Neural cell (in vitro differentiated cells): Measurements from ENCODE around the gene DLST. TPM values are rescaled to one million over a fixed set of nuclear protein-coding genes. Genes with fewer than 3 reads are reported as not detected.

Source experiments
- H2AFZ ChIP-seq: fragments of 200-600, 300-800 bp; sonication (generic), shearing (Covaris generic); 2 replicates; pipeline ENCODE4 v1.6.0; 2014; ENCODE audit warnings: low read depth, mild to moderate bottlenecking, antibody characterized with exemption, low read length, moderate library complexity
- H3F3A ChIP-seq: fragments of 200-600 bp; shearing (Covaris generic); 2 replicates; pipeline ENCODE4 v1.6.1; 2016; ENCODE audit warnings: mild to moderate bottlenecking, moderate library complexity, mixed read lengths, antibody characterized with exemption, low read length; ENCODE audit not compliant: insufficient read depth, poor library complexity, severe bottlenecking
- H3K27ac ChIP-seq: fragments of 200-600, 300-800 bp; sonication (generic), shearing (Covaris generic); 2 replicates; pipeline ENCODE4 v1.5.1; 2014; ENCODE audit warnings: mild to moderate bottlenecking, low read length, moderate library complexity
- H3K27me3 ChIP-seq: fragments of 300-800, 200-600 bp; sonication (generic), shearing (Covaris generic); 2 replicates; pipeline ENCODE4 v1.6.0; 2014; ENCODE audit warnings: mild to moderate bottlenecking, low read depth, low read length, moderate library complexity; ENCODE audit not compliant: insufficient read depth
- H3K36me3 ChIP-seq: fragments of 300-800, 200-600 bp; sonication (generic), shearing (Covaris generic); 2 replicates; pipeline ENCODE4 v1.5.1; 2014; ENCODE audit warnings: mild to moderate bottlenecking, antibody characterized with exemption, low read length, moderate library complexity; ENCODE audit not compliant: insufficient read depth
- H3K4me2 ChIP-seq: fragments of 300-800, 200-600 bp; sonication (generic), shearing (Covaris generic); 2 replicates; pipeline ENCODE4 v1.6.0; 2014; ENCODE audit warnings: mild to moderate bottlenecking, low read length
- H3K4me3 ChIP-seq: fragments of 300-800, 200-600 bp; sonication (generic), shearing (Covaris generic); 2 replicates; pipeline ENCODE4 v1.5.1; 2014; ENCODE audit warnings: mild to moderate bottlenecking, low read length, moderate library complexity
- H3K79me2 ChIP-seq: fragments of 200-600 bp; shearing (Covaris generic); replicated peaks from 2 replicates; pipeline ENCODE4 v1.6.0; 2014; ENCODE audit warnings: mild to moderate bottlenecking, low read length, moderate library complexity; ENCODE audit not compliant: insufficient read depth
- H3K9ac ChIP-seq: fragments of 300-800, 200-600 bp; sonication (generic), shearing (Covaris generic); 2 replicates; pipeline ENCODE4 v1.6.1; 2016; ENCODE audit warnings: mild to moderate bottlenecking, low read length, mixed read lengths
- H3K9me2 ChIP-seq: fragments of 200-600 bp; shearing (Covaris generic); 2 replicates; pipeline ENCODE4 v1.6.1; 2016; ENCODE audit warnings: mild to moderate bottlenecking, low read length, mixed read lengths; ENCODE audit not compliant: insufficient read depth
- H3K9me3 ChIP-seq: fragments of 200-600, 300-800 bp; sonication (generic), shearing (Covaris generic); 2 replicates; pipeline ENCODE4 v1.6.1; 2016; ENCODE audit warnings: mild to moderate bottlenecking, mixed run types, low read length, moderate library complexity, mixed read lengths
- H4K20me1 ChIP-seq: fragments of 200-600 bp; shearing (Covaris generic); 2 replicates; pipeline ENCODE4 v1.6.1; 2016; ENCODE audit warnings: mild to moderate bottlenecking, mixed run types; ENCODE audit not compliant: insufficient read depth
- EP300 ChIP-seq: fragments of 450-650 bp; conservative IDR thresholded peaks from 2 replicates; pipeline ENCODE4 v1.6.1; 2014; ENCODE audit warnings: antibody characterized with exemption, mild to moderate bottlenecking, moderate library complexity; ENCODE audit not compliant: poor library complexity, severe bottlenecking
- EZH2 ChIP-seq: fragments of 200-600, 300-800 bp; shearing (Covaris generic), sonication (generic); IDR thresholded peaks from 2 replicates; pipeline ENCODE4 v1.6.1; 2014; ENCODE audit warnings: antibody characterized with exemption, low read length, borderline replicate concordance, mild to moderate bottlenecking; ENCODE audit not compliant: insufficient read depth, poor library complexity, severe bottlenecking
- MXI1 ChIP-seq: fragments of 450-650 bp; conservative IDR thresholded peaks from 2 replicates; pipeline ENCODE4 v1.6.1; 2014; ENCODE audit warnings: antibody characterized with exemption, mild to moderate bottlenecking; ENCODE audit not compliant: poor library complexity, severe bottlenecking
- POLR2AphosphoS5 ChIP-seq: IDR thresholded peaks from 2 replicates; pipeline ENCODE4 v1.6.1; 2012
- RAD21 ChIP-seq: fragments of 450-650 bp; conservative IDR thresholded peaks from 2 replicates; pipeline ENCODE4 v1.6.1; 2014; ENCODE audit warnings: antibody characterized with exemption, mild to moderate bottlenecking, moderate library complexity
- REST ChIP-seq: IDR thresholded peaks from 2 replicates; pipeline ENCODE4 v1.6.1; 2012; ENCODE audit warnings: borderline replicate concordance
- SMC3 ChIP-seq: fragments of 450-650 bp; conservative IDR thresholded peaks from 2 replicates; pipeline ENCODE4 v1.6.1; 2014; ENCODE audit warnings: antibody characterized with exemption, mild to moderate bottlenecking, moderate library complexity; ENCODE audit not compliant: poor library complexity
- TAF1 ChIP-seq: IDR thresholded peaks from 2 replicates; pipeline ENCODE4 v1.6.1; 2012; ENCODE audit warnings: low read depth
- polyA plus RNA-seq: library from polyadenylated mRNA; depleted of rRNA; stranded (reverse); fragments of >200 nt; gene quantifications from 2 replicates; pipeline ENCODE4 v1.2.3, GENCODE V29; 2014
- TF ChIP-seq, protein P1 (sequence below): fragments of 450-650 bp; IDR thresholded peaks from 2 replicates; pipeline ENCODE4 v1.5.1; 2014; ENCODE audit warnings: antibody characterized with exemption, mild to moderate bottlenecking, moderate library complexity; ENCODE audit not compliant: poor library complexity, severe bottlenecking

The DLST gene
- polyA plus RNA-seq, 1 donor from 2014 or later = 59.7 TPM

DNA sequence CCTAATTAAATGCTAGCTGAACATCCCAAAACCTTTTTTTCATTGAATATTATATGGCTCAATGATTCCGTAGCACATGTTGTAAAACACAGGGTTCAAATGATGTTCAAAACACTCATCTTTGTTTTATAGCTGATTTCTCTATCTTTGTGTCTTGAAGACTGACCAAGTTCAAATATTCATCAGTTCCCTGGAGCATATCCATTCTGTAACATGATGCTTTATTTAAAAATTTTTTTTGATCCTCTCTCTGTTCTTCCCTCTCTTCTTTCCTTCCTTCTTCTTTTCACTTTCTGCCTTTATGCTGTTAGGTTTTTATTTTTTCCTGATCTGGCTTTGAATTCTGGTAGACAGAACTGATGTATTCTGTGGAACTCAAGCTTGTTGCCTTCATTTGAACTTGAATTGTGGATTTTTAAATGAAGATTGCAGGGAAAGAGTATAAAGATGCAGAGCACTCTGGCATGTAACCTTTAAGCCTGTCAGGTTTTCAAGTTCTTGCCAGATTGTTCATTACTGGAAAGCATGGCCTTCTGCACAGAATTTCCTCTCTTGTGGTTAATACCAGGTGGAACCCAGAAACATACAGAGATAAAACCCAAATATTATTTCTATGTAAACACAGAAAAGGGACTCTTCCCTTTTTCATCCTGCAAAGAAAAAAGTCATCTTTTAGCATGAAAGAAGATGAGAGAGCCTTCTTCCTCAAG lies 45.3 kb upstream of the DLST start:
- no peak overlapping the region for H3K27ac ChIP-seq
- H3K4me3 ChIP-seq = no peak overlapping the region
- H3K4me2 ChIP-seq = no peak overlapping the region
- H4K20me1 ChIP-seq = no peaks in the 10 kb centered on the region
- no peaks in the 10 kb centered on the region for H3K79me2 ChIP-seq
- TF ChIP-seq TAF1 = no peak
- H2AFZ ChIP-seq = no peak overlapping the region
- H3K27me3 ChIP-seq = no peaks in the 10 kb centered on the region
- H3K36me3 ChIP-seq = peaks cover 9% of the 10 kb centered on the region
- H3K9me3 ChIP-seq = no peaks in the 10 kb centered on the region
- H3K9ac ChIP-seq = no peak overlapping the region
- peaks cover 4% of the 10 kb centered on the region for H3F3A ChIP-seq
- no peaks in the 10 kb centered on the region for H3K9me2 ChIP-seq

DNA sequence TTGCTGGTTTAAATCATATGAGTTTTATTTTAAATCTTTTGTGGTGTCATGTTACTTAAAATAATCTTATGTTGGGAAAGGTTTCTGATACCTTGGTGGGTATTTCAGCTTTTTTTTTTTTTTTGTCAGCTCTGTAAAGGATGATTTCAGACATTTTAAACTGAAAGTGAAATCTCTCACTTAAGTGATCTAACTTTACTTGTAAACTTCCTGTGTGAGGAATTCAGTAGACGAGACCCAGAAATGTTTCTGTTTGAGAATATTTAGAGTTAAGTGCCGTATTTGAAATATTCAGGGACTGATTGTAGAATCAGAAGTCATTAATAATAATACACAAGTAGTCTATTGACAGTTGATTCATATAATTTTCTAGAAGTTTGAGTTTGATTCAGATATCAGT lies 43.5 kb upstream of the DLST start:
- no peaks in the 10 kb centered on the region for H3K9me3 ChIP-seq
- no peak overlapping the region for H3K4me3 ChIP-seq
- no peaks in the 10 kb centered on the region for H3K9me2 ChIP-seq
- no peak overlapping the region for H3K27ac ChIP-seq
- no peak overlapping the region for H2AFZ ChIP-seq
- no peak overlapping the region for H3K9ac ChIP-seq
- H3K36me3 ChIP-seq = peaks cover 9% of the 10 kb centered on the region
- no peak overlapping the region for H3K4me2 ChIP-seq
- TF ChIP-seq MXI1 (no peak), SMC3 (no peak), EZH2 (no peak), RAD21 (no peak), POLR2AphosphoS5 (no peak), EP300 (no peak), TAF1 (no peak), REST (no peak)
- TF ChIP-seq, protein P1, sequence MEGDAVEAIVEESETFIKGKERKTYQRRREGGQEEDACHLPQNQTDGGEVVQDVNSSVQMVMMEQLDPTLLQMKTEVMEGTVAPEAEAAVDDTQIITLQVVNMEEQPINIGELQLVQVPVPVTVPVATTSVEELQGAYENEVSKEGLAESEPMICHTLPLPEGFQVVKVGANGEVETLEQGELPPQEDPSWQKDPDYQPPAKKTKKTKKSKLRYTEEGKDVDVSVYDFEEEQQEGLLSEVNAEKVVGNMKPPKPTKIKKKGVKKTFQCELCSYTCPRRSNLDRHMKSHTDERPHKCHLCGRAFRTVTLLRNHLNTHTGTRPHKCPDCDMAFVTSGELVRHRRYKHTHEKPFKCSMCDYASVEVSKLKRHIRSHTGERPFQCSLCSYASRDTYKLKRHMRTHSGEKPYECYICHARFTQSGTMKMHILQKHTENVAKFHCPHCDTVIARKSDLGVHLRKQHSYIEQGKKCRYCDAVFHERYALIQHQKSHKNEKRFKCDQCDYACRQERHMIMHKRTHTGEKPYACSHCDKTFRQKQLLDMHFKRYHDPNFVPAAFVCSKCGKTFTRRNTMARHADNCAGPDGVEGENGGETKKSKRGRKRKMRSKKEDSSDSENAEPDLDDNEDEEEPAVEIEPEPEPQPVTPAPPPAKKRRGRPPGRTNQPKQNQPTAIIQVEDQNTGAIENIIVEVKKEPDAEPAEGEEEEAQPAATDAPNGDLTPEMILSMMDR = no peak
- H3K27me3 ChIP-seq = no peaks in the 10 kb centered on the region
- peaks cover 4% of the 10 kb centered on the region for H3F3A ChIP-seq
- H4K20me1 ChIP-seq = no peaks in the 10 kb centered on the region
- no peaks in the 10 kb centered on the region for H3K79me2 ChIP-seq
